HG03060 (cell line): ENCODE measurements around the gene TENM3.
A peak's percentile ranks its signal among the peaks of the same experiment; 100 is the strongest.

Experiments used
- ATAC-seq: cut with Tn5 transposase; IDR thresholded peaks from one replicate; pipeline ENCODE4 v1.9.1; 2021; ENCODE audit warnings: low read depth, moderate number of reproducible peaks; ENCODE audit not compliant: unreplicated experiment

Gene TENM3

DNA sequence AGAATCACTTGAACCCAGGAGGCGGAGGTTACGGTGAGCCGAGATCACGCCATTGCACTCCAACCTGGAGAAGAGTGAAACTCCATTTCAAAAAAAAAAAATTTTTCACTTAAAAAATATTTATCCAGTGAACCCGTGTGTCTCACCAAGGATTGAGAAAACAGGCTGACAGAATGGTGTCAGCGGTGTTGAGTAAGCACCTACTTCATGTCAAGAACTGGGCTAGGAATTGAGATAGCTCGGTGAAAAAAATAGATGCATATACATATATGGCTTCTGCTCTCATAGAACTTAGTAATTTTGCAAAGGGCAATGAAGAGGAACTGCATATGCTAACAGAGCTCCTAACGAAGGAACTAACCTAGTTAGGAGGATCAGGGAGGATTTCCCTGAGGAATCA is 297.3 kb downstream of the TENM3 start:
- no peak for ATAC-seq

DNA sequence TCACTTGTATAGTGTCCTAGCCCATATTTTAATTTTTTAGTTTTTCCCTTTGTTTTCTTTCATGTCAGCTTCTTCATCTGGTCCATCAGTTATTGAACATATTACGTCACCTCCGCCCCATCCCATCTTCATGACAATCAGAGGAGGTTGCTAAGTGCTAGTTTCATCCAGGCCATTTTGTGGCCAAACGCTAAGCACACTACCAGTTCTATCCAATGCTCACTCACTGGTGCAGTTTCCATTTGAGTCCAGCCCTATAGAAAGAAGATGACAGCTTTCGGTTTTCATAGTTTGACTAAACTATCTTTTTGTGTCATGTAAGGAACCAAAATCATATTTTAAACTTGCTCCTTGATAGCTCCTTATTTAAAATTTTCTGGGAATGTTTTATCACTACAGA is 304.2 kb downstream of the TENM3 start:
- ATAC-seq: peak; percentile 98

DNA sequence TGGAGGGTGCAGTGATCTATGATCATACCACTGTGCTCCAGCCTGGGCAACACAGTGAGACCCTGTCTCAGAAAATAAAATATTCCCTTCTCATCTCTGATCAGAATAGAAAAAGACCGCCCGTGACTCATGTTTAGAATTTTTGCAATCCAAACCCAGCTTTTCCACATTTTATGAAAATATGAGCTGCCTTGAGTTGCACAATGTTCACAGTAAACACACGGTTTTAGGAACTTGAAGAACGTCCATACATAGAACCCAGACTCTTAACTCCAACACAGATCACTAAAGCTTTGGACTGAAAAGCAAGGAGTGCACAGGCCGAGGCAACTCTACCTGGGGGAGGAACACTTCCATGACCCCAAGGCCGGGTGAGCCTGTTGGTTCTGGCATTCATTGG is 305.0 kb downstream of the TENM3 start:
- ATAC-seq: no peak

DNA sequence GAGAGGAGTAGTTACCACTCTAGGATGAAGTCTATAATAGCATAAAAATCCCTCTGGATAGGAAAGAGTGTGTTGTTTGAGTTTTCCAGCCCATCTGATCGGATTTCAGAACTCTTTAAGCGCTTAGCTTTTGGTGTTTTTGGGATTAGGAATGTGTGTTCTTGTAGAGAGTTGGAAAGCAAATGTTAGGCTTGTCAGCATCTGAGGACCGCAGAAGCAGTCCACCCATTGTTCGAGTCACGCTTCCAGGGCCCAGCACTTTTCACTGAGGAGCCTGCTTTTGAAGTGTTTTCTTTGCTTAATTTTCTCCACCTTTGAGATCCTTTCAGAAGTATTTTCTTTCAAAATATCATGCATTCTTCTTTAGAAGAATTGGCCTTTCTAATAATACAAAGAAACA is 306.2 kb downstream of the TENM3 start:
- ATAC-seq: no peak

DNA sequence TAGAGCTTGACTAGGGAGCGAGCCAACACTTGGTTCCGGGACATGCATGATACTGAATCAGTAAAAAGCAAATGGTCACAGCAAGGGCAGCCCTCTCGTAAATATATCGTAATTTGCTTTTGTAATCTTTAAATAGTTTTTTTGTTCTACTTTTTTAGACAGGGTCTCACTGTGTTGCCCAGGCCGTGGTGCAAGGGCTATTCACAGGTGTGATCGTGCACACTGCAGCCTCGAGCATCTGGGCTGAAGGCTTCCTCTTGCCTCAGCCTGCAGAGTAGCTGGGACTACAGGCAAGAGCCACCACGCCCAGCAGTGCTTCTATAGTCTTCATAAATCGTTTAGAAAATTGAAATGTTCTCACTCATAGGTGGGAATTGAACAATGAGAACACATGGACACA is 309.7 kb downstream of the TENM3 start:
- ATAC-seq: no peak

DNA sequence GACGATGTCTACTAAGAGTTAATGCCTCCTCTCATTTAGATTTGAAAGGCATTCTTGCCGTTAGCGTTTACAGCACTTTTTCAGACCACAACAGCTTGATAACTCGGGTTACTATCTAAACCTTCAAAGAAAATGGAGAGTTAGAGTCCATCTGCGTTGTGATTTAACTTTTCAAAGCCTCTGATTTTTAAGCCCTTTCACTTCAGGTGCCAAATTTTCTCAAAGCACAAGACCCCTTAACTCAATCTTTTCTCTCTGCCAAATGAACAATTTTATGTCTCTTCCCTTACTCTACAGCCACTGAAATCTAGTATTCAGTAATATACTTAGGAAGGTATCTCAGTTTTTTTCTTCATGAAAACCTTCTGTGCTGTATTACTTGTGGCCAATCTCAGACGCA is 310.5 kb downstream of the TENM3 start:
- no peak for ATAC-seq

DNA sequence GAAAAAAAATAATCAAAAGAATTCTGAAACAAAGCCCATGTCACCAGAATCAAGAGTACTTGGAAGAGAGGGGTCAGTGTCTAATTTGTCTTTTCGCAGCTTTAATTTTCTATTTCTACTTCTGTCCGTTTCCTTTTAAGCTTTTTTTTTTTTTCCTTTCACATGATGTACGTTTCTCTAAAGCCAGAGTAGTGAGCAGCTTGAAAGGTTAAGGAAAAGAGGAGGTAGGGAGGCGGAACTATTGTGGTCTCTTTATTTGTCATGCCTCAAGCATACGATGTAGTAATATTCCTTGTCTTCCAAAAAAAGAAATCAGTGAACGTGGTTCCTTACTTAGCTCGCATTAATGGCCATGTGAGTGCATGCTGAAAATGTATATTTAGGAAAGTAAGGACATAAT is 311.5 kb downstream of the TENM3 start:
- ATAC-seq: no peak

DNA sequence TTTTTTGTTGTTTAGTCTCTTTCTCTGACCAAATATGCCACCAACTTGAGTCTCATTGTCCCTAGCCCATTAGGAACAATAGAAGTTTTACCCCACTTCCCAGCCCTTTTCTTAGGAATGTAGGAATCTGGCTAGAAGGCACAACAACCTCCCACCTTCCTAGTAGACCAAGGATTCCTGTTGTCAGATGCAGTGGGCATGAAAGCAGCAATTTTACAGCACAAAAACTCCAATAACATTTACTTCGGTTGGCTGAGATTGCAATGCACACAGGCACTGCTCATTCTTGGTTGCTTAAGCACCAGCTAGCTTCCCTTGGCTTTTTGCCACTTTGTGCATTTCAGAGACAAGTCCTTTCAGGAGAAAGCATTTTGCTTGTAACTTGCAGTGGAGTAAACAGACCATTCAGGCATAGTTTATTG is 312.8 kb downstream of the TENM3 start:
- ATAC-seq: no peak

DNA sequence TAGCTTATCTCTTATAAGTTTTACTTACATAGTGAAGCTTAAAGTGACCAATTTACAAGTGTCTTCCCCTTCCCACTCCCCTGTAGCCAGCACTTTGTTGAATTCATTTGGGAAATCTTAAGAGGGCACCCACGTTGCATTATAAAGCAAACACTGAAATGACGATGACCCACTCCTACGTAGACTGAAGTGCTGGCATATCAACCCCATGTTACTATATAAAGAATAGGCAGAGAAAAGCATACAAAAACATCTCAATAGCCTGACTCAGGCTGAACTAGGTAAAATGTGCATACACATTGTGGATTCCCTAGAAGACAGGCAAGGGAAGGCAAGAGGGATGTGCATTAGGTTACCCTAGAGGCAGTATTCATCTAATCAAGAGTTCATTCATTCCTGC is 313.4 kb downstream of the TENM3 start:
- ATAC-seq: no peak

DNA sequence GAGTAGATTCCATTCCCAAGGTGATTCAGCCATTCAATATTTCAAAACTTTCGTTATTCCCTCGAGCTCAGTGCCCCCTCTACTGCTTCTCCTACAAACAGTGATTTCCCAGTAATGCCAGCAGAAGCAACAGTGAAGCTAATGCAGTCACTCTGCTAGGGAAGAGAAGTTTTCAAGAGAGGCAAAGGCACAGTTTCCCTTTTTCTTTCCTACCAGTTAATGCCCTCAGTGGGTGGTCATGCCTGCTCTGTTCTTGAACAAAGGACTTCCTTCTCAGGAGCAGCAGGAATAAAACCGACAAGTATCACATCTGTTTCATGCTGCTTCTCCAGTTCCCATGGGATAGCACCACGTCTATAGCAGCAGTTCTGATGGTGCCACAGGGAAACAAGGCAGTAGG is 317.2 kb downstream of the TENM3 start:
- no peak for ATAC-seq

DNA sequence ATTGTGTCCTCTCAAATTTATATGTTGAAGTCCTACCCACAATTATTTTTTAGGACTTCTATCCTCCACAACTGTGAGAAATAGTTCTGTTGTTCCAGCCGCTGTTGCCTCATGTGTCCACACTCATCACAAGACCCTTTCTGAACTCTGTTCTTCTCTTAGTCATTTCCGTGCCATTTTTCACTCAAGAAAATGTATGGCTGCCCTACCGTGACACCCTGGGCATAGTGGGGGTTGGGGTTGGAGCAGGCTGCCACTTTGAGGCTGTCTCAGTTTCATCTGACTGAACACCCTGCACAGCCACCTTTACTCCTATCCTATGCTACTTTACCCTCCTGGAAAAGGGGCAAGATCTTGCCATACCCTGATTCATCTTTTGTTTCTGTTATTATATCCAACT is 319.1 kb downstream of the TENM3 start:
- no peak for ATAC-seq

DNA sequence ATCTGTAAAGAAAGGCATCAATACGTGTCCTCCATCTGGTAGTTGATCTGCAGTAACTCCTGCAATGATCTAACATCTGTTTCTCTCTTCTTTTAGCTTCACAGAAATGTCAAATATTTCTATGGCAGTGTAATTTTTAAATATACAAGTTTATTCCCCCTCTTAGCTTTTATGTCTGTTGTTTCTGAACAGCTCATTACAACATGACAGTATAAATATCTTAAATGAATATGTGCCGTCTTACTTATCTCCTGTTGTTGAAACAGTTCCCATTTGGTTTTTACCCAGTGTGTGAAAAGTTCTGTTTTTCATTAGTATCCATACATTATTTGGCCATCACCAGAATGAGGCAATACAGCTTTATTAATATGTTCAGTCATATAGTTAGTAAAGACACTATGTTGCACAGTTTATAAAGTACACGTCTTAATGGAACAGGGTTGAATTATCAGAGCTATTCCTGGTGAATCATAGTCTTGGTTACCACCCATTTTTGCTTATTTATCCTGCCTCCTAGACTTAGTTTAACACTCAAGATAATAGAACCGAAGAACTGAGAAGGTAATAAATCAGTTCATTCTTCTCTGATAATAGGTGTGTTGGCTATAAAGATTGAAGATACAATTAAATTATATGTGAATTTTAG is 321.6 kb downstream of the TENM3 start:
- ATAC-seq: no peak

DNA sequence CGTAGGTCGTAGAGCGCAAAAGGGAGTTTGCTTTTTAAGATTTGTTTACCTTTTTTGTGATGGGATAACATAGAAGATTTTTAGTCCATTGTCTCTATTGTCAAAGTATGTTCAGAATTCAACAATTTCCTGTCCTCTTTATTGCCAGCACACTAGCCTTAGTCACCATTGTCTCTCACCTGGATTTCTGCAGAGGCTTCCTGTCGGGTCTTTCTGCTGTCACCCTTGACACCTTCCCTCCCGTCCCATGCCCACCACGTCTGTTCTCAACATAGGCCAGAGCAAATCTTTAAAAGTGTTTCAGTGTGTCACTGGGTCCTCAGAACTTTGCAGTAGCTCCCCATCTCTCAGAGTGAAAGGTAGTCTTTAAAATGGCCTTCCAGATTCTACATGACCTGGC is 323.9 kb downstream of the TENM3 start:
- no peak for ATAC-seq

DNA sequence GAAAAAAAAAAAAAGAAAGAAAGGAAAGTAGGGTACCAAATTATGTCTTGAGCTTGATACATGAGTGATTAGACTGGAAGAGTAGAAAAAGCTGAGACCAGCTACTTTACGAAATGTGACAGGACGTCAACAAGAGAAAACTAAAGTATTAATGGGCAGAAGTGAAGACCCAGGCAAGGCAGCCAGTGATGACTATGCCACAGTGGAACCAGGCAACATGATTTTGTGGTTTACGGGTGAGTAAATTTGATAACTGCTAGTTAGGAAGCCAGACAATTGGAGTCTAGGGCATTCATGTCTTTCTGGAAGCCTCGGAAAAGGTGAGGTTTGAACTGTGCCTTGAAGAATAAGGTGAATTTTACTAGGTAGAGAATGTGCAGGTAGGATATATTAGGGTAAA is 326.4 kb downstream of the TENM3 start:
- no peak for ATAC-seq

DNA sequence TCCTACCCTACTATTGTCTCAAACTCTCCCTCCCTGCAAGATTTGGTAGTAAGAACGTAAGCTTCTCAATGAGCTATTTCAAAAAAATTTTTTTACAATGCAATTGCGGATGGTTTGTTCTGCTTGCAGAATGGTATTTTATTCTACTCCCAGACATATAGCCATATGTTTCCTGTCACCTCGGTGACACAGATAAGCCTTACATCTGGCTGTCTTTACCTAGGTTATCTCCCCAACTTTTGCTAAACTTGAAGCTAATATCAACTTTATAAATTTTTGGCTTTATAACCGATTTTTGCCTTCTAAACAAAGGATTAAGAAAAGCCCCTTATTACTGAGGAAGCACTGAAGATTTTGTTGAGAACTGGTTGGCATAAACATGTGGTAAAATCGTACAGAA is 331.5 kb downstream of the TENM3 start:
- no peak for ATAC-seq

DNA sequence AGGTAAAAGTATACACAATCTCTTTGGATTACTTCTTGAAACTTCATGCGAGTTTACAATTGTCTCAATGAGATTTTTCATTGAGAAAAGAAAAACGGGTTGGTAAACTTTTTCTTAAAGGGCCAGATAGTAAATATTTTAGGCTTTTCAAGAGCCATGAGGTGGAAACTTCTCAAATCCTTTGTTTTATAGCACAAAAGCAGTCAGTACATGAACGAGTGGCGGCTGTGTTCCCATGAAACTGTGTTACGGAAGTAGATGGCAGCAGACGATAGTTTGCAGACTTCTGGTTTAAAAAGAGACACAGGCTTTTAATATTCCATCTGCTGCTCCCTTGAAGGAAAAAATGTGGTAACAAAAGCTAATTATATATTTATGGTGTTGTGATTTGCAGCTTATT is 332.0 kb downstream of the TENM3 start:
- ATAC-seq: no peak

DNA sequence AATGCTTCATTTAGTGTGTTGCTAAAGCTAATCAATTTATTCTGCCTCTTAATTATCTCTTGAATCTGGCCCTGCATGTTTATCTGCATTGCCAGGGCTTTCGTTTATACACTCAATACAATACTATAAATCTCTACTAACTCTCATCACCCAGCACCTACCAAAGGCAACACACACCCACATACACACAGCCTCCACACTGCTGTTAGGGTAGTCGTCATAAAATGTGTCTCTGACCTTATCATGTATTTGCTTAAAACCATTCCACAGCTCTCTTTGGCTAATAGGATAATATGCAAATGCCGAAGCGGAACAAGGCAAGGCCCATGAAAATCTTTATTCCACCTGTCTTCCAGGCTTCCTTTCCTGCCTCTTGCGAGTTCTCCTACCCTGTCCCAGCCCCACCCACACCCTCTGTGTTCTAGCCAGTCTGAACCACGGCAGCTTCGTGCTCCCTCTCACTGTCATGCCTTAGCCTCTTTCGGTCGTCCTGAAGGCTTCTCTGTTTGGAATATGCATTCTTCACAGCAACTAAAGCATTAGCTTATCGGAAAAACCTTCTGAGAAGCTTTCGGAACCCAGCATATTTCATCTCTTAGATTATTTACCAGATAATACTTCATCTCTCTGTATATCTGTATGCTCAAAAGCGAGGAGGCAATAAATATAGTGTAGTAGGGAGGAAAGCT is 333.5 kb downstream of the TENM3 start:
- ATAC-seq: no peak

DNA sequence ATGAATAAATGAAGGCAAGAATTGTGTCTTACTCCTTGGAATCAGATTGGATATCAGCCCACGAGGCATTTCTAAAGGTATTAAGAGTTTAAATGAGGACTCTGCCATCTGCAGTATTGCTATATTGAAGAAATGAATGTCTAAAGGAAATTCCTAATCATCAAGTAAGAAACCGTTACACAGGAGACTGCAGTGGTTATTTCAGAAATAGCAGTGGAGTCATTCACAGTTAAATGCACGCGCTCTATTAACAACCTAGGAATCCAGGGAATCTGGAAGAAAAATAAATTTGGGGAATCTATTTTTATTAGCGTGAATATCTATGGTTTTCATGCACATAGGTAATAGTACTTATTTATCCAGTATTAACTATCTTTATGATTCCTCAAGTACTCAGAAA is 334.2 kb downstream of the TENM3 start:
- ATAC-seq: no peak

DNA sequence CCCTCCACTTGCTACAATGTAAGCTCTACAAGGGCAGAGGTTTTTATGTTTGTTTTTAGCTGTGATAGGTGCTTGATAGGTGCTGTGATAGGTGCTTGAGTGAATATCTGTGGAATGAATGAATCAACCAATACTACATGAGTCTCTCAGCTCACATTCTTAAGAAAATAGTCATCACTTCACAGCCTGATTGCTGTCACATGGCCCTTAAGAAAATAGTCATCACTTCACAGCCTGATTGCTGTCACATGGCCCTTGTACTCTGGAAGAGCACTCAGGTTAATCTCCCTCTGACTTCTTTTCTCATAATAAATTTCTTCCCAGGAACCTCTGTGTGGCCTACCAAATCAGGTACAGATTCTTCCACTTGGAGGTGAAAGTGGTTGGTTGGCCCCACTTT is 335.2 kb downstream of the TENM3 start:
- ATAC-seq: no peak

DNA sequence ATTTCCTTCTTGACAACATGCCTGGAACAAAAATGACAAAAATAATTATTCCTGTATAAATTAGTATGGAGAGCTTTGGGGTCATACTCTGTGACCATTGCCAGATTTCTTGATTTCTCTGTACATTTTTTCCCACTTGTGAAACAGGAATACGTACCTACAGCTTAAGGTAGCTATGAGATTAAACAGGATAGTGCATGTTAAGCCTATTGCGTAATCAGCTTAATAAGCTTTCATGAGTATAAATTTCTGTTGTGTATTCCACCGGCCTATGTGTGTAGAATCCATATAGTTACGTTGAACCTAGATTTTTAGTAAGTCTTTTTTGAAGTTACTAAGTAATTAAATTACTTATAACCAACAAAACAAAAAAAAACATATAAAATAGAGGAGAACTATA is 339.0 kb downstream of the TENM3 start:
- no peak for ATAC-seq

DNA sequence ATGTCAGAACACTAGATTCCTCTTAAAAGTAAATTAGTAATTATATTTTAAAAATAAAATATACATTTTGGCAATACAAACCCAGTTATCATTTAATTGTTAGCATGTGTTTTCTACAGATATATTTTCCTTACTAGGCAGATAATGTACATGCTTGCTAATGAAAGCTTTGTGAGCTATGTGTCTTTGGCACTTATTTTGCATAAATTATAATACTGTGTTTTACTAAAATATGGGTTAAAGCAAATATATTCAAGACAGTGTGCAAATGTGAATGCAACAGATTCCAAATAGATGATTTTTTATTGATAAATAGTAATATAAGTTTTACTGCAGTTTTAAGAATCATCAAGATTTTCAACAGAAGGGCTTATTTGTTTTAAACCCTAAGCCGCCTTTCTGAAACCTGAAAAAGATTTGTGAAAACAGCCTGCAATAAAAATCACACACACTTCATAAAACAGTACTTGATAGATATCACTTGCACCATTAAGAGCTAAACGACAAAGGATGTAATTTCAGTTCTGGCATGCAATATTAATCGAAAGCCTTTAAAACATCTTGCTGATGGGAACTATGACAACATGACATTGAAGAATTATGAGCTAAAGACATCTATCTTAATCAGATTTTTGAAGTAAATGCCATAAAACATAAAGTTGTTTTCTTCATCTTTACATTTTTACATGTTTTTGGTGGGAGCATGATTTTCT is 340.7 kb downstream of the TENM3 start:
- no peak for ATAC-seq

DNA sequence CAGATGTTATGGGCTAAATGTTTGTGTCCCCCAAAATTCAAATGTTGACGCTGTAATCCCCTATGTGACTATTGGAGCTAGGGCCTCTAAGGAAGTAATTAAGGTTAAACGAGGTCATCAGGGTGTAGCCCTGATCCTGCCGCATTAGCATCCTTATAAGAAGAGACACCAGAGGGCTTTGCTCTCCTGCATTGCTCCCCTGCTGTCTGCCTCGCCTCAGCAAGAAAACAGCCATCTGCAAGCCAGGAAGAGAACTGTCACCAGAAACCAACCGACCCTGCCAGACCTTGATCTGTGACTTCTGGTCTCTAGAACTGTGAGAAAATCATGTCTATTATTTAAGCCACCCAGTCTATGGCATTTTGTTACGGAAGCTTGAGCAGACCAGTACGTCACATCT is 342.1 kb downstream of the TENM3 start:
- no peak for ATAC-seq
